GF-D8 (cell line): ENCODE measurements around the gene TMEM260.
A peak's percentile ranks its signal among the peaks of the same experiment; 100 is the strongest.
"Not testable (repeated sequence)": the region's sequence is repeated elsewhere in the genome, so short reads cannot be mapped to it uniquely, and the experiment has no call there.

ENCODE experiments used
- DNase-seq: peaks from one replicate; lab custom pipeline; 2025; lab: John Stamatoyannopoulos, UW

TMEM260 gene

GRCh38 chr14:56598519-56598918, 18.9 kb downstream of the TMEM260 start:
- DNase-seq, result no peak

GRCh38 chr14:56603648-56604047, 24.1 kb downstream of the TMEM260 start:
- DNase-seq, result no peak

GRCh38 chr14:56608689-56609088, 29.1 kb downstream of the TMEM260 start:
- no peak for DNase-seq

GRCh38 chr14:56611663-56612062, 32.1 kb downstream of the TMEM260 start:
- not testable (repeated sequence) for DNase-seq

- no peak for DNase-seq
Observed at GRCh38 chr14:56617084-56617483, 37.5 kb downstream of the TMEM260 start.

- no peak for DNase-seq
Observed at GRCh38 chr14:56630707-56631106, 51.1 kb downstream of the TMEM260 start.

- DNase-seq, result no peak
Observed at GRCh38 chr14:56632195-56632594, 52.6 kb downstream of the TMEM260 start.

- DNase-seq, result no peak
Observed at GRCh38 chr14:56633544-56633943, 53.9 kb downstream of the TMEM260 start.

GRCh38 chr14:56635041-56635440, 55.4 kb downstream of the TMEM260 start:
- no peak for DNase-seq

- DNase-seq, result no peak
Observed at GRCh38 chr14:56647493-56647892, 67.9 kb downstream of the TMEM260 start.

- DNase-seq, result no peak
Observed at GRCh38 chr14:56648508-56649301, 69.1 kb downstream of the TMEM260 start.

- DNase-seq, result no peak
Observed at GRCh38 chr14:56649382-56649781, 69.8 kb downstream of the TMEM260 start.

- no peak for DNase-seq
Observed at GRCh38 chr14:56650048-56650447, 70.5 kb downstream of the TMEM260 start.

- no peak for DNase-seq
Observed at GRCh38 chr14:56650979-56651378, 71.4 kb downstream of the TMEM260 start.

GRCh38 chr14:56657604-56658003, 78.0 kb downstream of the TMEM260 start:
- DNase-seq, result no peak

GRCh38 chr14:56659378-56659777, 79.8 kb downstream of the TMEM260 start:
- DNase-seq, result no peak

GRCh38 chr14:56659964-56660551, 80.5 kb downstream of the TMEM260 start:
- peak; percentile 4 for DNase-seq

- no peak for DNase-seq
Observed at GRCh38 chr14:56660677-56661389, 81.2 kb downstream of the TMEM260 start.

- DNase-seq, result no peak
Observed at GRCh38 chr14:56661478-56661877, 81.9 kb downstream of the TMEM260 start.

- DNase-seq, result no peak
Observed at GRCh38 chr14:56664811-56665421, 85.3 kb downstream of the TMEM260 start.

- no peak for DNase-seq
Observed at GRCh38 chr14:56666294-56666693, 86.7 kb downstream of the TMEM260 start.

- no peak for DNase-seq
Observed at GRCh38 chr14:56666716-56667115, 87.1 kb downstream of the TMEM260 start.

- DNase-seq, result not testable (repeated sequence)
Observed at GRCh38 chr14:56667290-56667689, 87.7 kb downstream of the TMEM260 start.
